Loucy (cell line): Measurements from ENCODE around the gene C16orf95.

ENCODE experiments used
- CTCF ChIP-seq: fragments of 200-600 bp; sonication (generic); conservative IDR thresholded peaks from 2 replicates; pipeline ENCODE4 v1.5.1; 2014; ENCODE audit warnings: mild to moderate bottlenecking, antibody characterized with exemption, low read length
- EZH2phosphoT487 ChIP-seq: fragments of 200-600 bp; IDR thresholded peaks from 2 replicates; pipeline ENCODE4 v1.6.1; 2018; ENCODE audit warnings: antibody characterized with exemption, mild to moderate bottlenecking, moderate library complexity, borderline replicate concordance

GRCh38 chr16:87329436-87330256, 12.5 kb upstream of the C16orf95 start:
- TF ChIP-seq CTCF: no peak
- no peak for TF ChIP-seq EZH2phosphoT487
